CD4-positive, alpha-beta memory T cell (primary cell): ENCODE measurements around the gene LGALS9. TPM values are rescaled to one million over a fixed set of nuclear protein-coding genes. Genes with fewer than 3 reads are reported as not detected.
A peak's percentile ranks its signal among the peaks of the same experiment; 100 is the strongest.

Experiments
- CTCF ChIA-PET: fragments of 350-600 bp; sonication (Branson Sonifier 250); formaldehyde crosslinking; loops from one replicate; lab custom pipeline; 2021; ENCODE audit warnings: inconsistent platforms; ENCODE audit not compliant: partially characterized antibody; lab: Charles Lee
- POLR2A ChIA-PET: fragments of 350-600 bp; sonication (Branson Sonifier 250); formaldehyde crosslinking; loops from one replicate; lab custom pipeline; 2021; ENCODE audit not compliant: partially characterized antibody; lab: Charles Lee
- DNase-seq, 5 donors: peaks; one replicate each; pipeline versions ENCODE4 v3.0.0 to v3.0.0-alpha.2; 2020 to 2022; ENCODE audit warnings: mixed read lengths in 1 of 5
- H3K27ac ChIP-seq: one replicate; pipeline ENCODE4 v1.7.0; 2013; ENCODE audit warnings: low read depth, low read length
- H3K27me3 ChIP-seq: 2 replicates; pipeline ENCODE4 v1.7.0; 2013; ENCODE audit warnings: mild to moderate bottlenecking, low read length, moderate library complexity; ENCODE audit not compliant: insufficient read depth
- H3K36me3 ChIP-seq: 2 replicates; pipeline ENCODE4 v1.7.0; 2013; ENCODE audit warnings: mild to moderate bottlenecking, low read length, moderate library complexity; ENCODE audit not compliant: insufficient read depth
- H3K4me1 ChIP-seq: 2 replicates; pipeline ENCODE4 v1.7.0; 2013; ENCODE audit warnings: mild to moderate bottlenecking, low read length, moderate library complexity; ENCODE audit not compliant: insufficient read depth
- H3K4me3 ChIP-seq, 2 donors: one replicate each; pipeline ENCODE4 v1.7.0; 2013; ENCODE audit warnings: low read length in 2 of 2, mild to moderate bottlenecking in 1 of 2
- H3K9me3 ChIP-seq, 2 donors: one replicate each; pipeline ENCODE4 v1.7.0; 2013; ENCODE audit warnings: low read length in 2 of 2, control low read depth in 1 of 2; ENCODE audit not compliant: control insufficient read depth in 1 of 2
- H3K27ac Mint-ChIP-seq, 7 donors: one replicate each; pipeline ENCODE4 v1.8.0; 2020 to 2021; ENCODE audit warnings: mixed read lengths in 7 of 7, mild to moderate bottlenecking in 6 of 7, inconsistent platforms in 3 of 7, moderate library complexity in 3 of 7
- H3K27me3 Mint-ChIP-seq, 2 donors: one replicate each; pipeline ENCODE4 v1.8.0; 2020 to 2021; ENCODE audit warnings: mixed read lengths in 2 of 2
- H3K36me3 Mint-ChIP-seq, 2 donors: one replicate each; pipeline ENCODE4 v1.8.0; 2020 to 2021; ENCODE audit warnings: mixed read lengths in 2 of 2, inconsistent platforms in 1 of 2, mild to moderate bottlenecking in 1 of 2
- H3K4me1 Mint-ChIP-seq, 4 donors: one replicate each; pipeline ENCODE4 v1.8.0; 2020 to 2021; ENCODE audit warnings: mixed read lengths in 4 of 4, mild to moderate bottlenecking in 1 of 4
- H3K4me3 Mint-ChIP-seq, 8 donors: one replicate each; pipeline ENCODE4 v1.8.0; 2020 to 2021; ENCODE audit warnings: mixed read lengths in 8 of 8, mild to moderate bottlenecking in 7 of 8, moderate library complexity in 6 of 8, inconsistent platforms in 3 of 8
- H3K9me3 Mint-ChIP-seq, 8 donors: one replicate each; pipeline ENCODE4 v1.8.0; 2020 to 2021; ENCODE audit warnings: mixed read lengths in 8 of 8, mild to moderate bottlenecking in 5 of 8, inconsistent platforms in 3 of 8, moderate library complexity in 1 of 8
- intact Hi-C: fragments of 100-400 bp; cut with micrococcal nuclease; formaldehyde crosslinking; loops from one replicate; pipeline ENCODE4 v1.15.1; 2023
- polyA plus RNA-seq, 2 donors: library from polyadenylated mRNA; unstranded; fragments of 300-500 nt; fragmentation: Illumina TruSeq; gene quantifications; one replicate each; pipeline ENCODE4 v1.2.3, GENCODE V29; 2021
- total RNA-seq, 2 experiments: library from RNA; stranded (reverse); gene quantifications; one replicate each; pipeline ENCODE4 v1.2.3, GENCODE V29; 2021

Gene LGALS9
- total and polyA plus RNA-seq, 4 experiments from 2014 or later, result 19.9 to 33.2 (median 24.4) TPM

DNA sequence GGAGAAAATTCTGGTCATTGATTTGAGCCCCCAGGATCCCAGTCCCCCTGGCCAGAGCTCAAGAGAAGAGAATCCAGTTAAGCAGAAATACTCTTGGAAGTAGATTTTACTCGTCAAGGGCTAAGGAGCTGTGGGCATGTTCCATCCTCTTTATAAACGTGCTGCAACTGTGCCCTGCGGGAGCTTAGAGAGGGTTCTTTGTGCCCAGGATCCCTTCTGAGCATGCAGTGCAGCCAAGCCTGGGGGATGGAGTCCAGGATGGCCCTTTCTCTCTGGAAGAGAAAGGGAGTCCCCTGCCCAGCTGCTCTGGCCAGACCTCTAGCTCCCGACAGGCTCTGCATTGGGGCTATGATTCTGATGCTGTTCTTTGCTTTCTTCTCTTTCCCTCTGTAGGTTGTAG is 9.5 kb upstream of the LGALS9 start:
- Mint-ChIP-seq H3K4me3 (no peak overlapping the region), H3K36me3 (peaks cover 27 to 44% of the 10 kb centered on the region in 2 donors), H3K27me3 (no peaks in the 10 kb centered on the region), H3K27ac (peak overlapping the region in 1 of 7 donors; percentile 72), H3K4me1 (peaks cover 3 to 18% (median 7%) of the 10 kb centered on the region in 4 donors), H3K9me3 (no peaks in the 10 kb centered on the region)
- Histone ChIP-seq H3K27me3 (no peaks in the 10 kb centered on the region), H3K36me3 (peaks cover 21% of the 10 kb centered on the region), H3K4me1 (peaks cover 12% of the 10 kb centered on the region), H3K4me3 (no peak overlapping the region), H3K27ac (no peak overlapping the region), H3K9me3 (no peaks in the 10 kb centered on the region)
- intact Hi-C loops, result no loop called here
- ChIA-PET POLR2A (interaction anchor here (0.8 kb wide), 1 partner anchor 9 kb away, joined by 3 read pairs; the partner anchor contains the start of gene LGALS9), CTCF (interaction anchor here (0.6 to 2.2 kb wide), 7 partner anchors 9 to 265 kb away, joined by 3 to 5 read pairs (median 4); partner anchors contain the start of gene LGALS9)
- DNase-seq, result no peak

- Histone ChIP-seq H3K27me3 (no peaks in the 10 kb centered on the region), H3K27ac (no peak overlapping the region), H3K36me3 (peaks cover 21% of the 10 kb centered on the region), H3K9me3 (no peaks in the 10 kb centered on the region), H3K4me1 (peaks cover 7% of the 10 kb centered on the region), H3K4me3 (no peak overlapping the region)
- CTCF ChIA-PET, result interaction anchor here (0.6 to 2.2 kb wide), 6 partner anchors 11 to 265 kb away, joined by 3 to 5 read pairs (median 4); no protein-coding TSS in a partner anchor
- Mint-ChIP-seq H3K4me1 (peaks cover 0 to 12% (median 3%) of the 10 kb centered on the region in 4 donors), H3K9me3 (no peaks in the 10 kb centered on the region), H3K27ac (peak overlapping the region in 2 of 7 donors; percentile 59 to 72), H3K36me3 (peaks cover 27 to 41% of the 10 kb centered on the region in 2 donors), H3K27me3 (no peaks in the 10 kb centered on the region), H3K4me3 (no peak overlapping the region)
- intact Hi-C loops, result no loop called here
- no peak for DNase-seq
- POLR2A ChIA-PET, result no interaction called here
These were observed 8.9 kb upstream of the LGALS9 start for GRCh38 chr17:27621942-27622559.

DNA sequence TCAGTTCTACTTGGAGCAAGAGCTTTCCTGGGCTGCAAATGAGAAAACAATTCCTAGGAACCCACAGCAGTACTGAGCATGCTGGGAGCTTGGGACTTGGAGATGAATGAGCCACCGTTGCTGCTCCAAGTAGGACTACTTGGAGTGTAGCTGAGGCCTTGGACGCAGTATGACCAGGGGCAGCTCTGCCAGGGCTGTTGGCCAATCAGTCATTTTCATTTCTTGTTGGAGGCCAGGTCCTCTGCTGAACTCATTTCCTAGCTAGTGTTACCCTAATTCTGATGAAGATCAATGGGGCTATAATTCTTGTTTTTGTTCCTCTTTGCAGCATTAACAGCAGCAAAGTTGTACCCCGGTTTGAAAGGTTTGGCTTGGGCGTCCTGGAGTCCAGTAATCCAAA is 8.0 kb upstream of the LGALS9 start:
- Histone ChIP-seq H3K36me3 (peaks cover 17% of the 10 kb centered on the region), H3K9me3 (no peaks in the 10 kb centered on the region), H3K27ac (no peak overlapping the region), H3K4me3 (no peak overlapping the region), H3K27me3 (no peaks in the 10 kb centered on the region), H3K4me1 (peaks cover 6% of the 10 kb centered on the region)
- CTCF ChIA-PET, result interaction anchor here (1.1 to 1.4 kb wide), 3 partner anchors 28 to 32 kb away, joined by 3 to 6 read pairs (median 5); no protein-coding TSS in a partner anchor
- peak overlapping the region in 1 of 7 donors; percentile 13 for H3K27ac Mint-ChIP-seq
- H3K4me1 Mint-ChIP-seq, result peaks cover 0 to 6% (median 3%) of the 10 kb centered on the region in 4 donors
- no peaks in the 10 kb centered on the region for H3K27me3 Mint-ChIP-seq
- no peak for DNase-seq
- intact Hi-C loops, result no loop called here
- H3K4me3 Mint-ChIP-seq, result no peak overlapping the region
- POLR2A ChIA-PET, result no interaction called here
- peaks cover 25 to 32% of the 10 kb centered on the region in 2 donors for H3K36me3 Mint-ChIP-seq
- H3K9me3 Mint-ChIP-seq, result no peaks in the 10 kb centered on the region

DNA sequence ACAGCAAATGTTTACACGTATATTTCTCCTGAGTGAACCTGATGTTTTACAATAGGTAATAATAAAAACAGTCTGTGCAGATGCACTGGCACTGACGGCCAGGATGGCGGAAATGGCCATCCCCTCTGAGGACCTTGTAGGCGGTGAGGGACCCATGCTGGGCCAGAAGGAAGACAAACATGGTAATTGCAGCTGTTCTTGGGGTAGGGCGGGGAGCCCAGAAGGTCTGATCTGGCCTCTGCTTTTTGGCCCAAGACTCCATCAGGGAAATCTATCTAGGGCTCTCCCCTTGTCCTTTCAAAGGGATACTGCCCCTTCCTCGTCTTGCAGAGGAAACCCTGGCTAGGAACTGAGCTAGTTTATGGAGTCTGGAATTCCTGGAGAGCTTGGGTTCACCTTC is 7.4 kb upstream of the LGALS9 start:
- no peaks in the 10 kb centered on the region for H3K27me3 ChIP-seq
- peaks cover 6% of the 10 kb centered on the region for H3K4me1 ChIP-seq
- DNase-seq, result no peak
- H3K9me3 ChIP-seq, result no peaks in the 10 kb centered on the region
- Mint-ChIP-seq H3K36me3 (peaks cover 19 to 28% of the 10 kb centered on the region in 2 donors), H3K4me1 (peaks cover 0 to 6% (median 3%) of the 10 kb centered on the region in 4 donors), H3K4me3 (no peak overlapping the region), H3K27ac (peak overlapping the region in 2 of 7 donors; percentile 9 to 36), H3K27me3 (no peaks in the 10 kb centered on the region), H3K9me3 (no peaks in the 10 kb centered on the region)
- ChIA-PET CTCF (interaction anchor here (1.1 to 1.4 kb wide), 3 partner anchors 27 to 31 kb away, joined by 3 to 6 read pairs (median 5); no protein-coding TSS in a partner anchor), POLR2A (no interaction called here)
- intact Hi-C loops, result no loop called here
- H3K27ac ChIP-seq, result no peak overlapping the region
- H3K36me3 ChIP-seq, result peaks cover 12% of the 10 kb centered on the region
- no peak overlapping the region for H3K4me3 ChIP-seq

- CTCF ChIA-PET, result no interaction called here
- no peak overlapping the region for H3K27ac Mint-ChIP-seq
- peaks cover 12% of the 10 kb centered on the region for H3K36me3 ChIP-seq
These were observed 6.4 kb upstream of the LGALS9 start for GRCh38 chr17:27624539-27624938.

DNA sequence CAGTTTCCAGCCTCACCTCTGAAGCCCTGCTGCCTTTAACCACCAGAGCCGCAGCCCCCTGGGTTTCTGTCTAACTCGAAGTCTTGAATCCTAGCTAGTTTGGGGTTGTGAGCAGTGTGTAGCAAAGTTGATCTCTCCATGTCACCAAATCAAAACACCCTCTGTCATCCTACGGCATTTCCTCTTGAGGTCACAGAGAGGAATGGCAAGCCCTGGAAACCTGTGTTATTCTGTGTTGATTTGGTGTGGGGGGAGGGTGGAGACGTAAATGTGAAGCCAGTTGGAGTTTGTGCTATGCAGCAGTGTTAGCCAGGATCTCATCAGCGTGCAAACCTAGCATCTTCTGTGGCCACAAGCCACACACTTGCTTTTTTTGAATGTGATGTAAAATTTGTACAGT is 5.1 kb upstream of the LGALS9 start:
- Histone ChIP-seq H3K4me3 (no peak overlapping the region), H3K27ac (no peak overlapping the region), H3K27me3 (no peaks in the 10 kb centered on the region), H3K36me3 (peaks cover 12% of the 10 kb centered on the region), H3K4me1 (peaks cover 11% of the 10 kb centered on the region), H3K9me3 (no peaks in the 10 kb centered on the region)
- intact Hi-C loops, result no loop called here
- Mint-ChIP-seq H3K9me3 (no peaks in the 10 kb centered on the region), H3K4me1 (peaks cover 12 to 16% (median 14%) of the 10 kb centered on the region in 4 donors), H3K27me3 (no peaks in the 10 kb centered on the region), H3K4me3 (no peak overlapping the region), H3K27ac (peak overlapping the region in 3 of 7 donors; percentile 29 to 52 (median 35)), H3K36me3 (peaks cover 11 to 17% of the 10 kb centered on the region in 2 donors)
- CTCF ChIA-PET, result no interaction called here
- POLR2A ChIA-PET, result no interaction called here
- DNase-seq, result no peak

More at GRCh38 chr17:27624539-27624938, 6.4 kb upstream of the LGALS9 start:
- Mint-ChIP-seq H3K4me1 (peaks cover 0 to 8% (median 6%) of the 10 kb centered on the region in 4 donors), H3K4me3 (no peak overlapping the region), H3K36me3 (peaks cover 16 to 24% of the 10 kb centered on the region in 2 donors), H3K9me3 (no peaks in the 10 kb centered on the region), H3K27me3 (no peaks in the 10 kb centered on the region)
- Histone ChIP-seq H3K27me3 (no peaks in the 10 kb centered on the region), H3K27ac (no peak overlapping the region), H3K4me3 (no peak overlapping the region), H3K4me1 (peaks cover 6% of the 10 kb centered on the region), H3K9me3 (no peaks in the 10 kb centered on the region)
- intact Hi-C loops, result no loop called here
- no peak for DNase-seq
- POLR2A ChIA-PET, result no interaction called here

DNA sequence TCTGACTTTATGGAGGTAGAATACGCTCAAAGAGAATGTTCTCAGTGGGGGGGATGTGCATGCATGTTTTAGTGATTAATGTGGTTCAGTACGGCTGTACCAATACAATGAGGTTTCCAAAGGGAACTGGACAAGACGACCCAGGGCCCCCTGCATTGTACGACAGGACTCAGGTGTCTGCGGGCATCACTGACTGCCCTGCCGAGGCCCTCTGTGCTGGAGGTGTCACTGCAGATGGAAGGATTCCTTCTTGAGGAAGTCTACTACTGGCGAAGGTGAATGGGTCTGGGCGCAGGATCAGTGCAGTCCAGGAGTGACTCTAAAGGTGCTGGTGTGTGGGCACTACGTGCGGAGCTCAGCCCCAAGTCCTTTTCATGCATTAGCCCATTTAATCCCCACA is 3.5 kb upstream of the LGALS9 start:
- ChIA-PET CTCF (no interaction called here), POLR2A (no interaction called here)
- H3K4me1 ChIP-seq, result peaks cover 23% of the 10 kb centered on the region
- H3K9me3 ChIP-seq, result no peaks in the 10 kb centered on the region
- H3K9me3 Mint-ChIP-seq, result no peaks in the 10 kb centered on the region
- H3K27ac ChIP-seq, result no peak overlapping the region
- DNase-seq, result no peak
- H3K27me3 Mint-ChIP-seq, result no peaks in the 10 kb centered on the region
- H3K4me3 Mint-ChIP-seq, result no peak overlapping the region
- peaks cover 8% of the 10 kb centered on the region for H3K36me3 ChIP-seq
- H3K27ac Mint-ChIP-seq, result peak overlapping the region in 2 of 7 donors; percentile 31 to 86
- peaks cover 5 to 12% of the 10 kb centered on the region in 2 donors for H3K36me3 Mint-ChIP-seq
- intact Hi-C loops, result no loop called here
- peaks cover 20 to 27% (median 22%) of the 10 kb centered on the region in 4 donors for H3K4me1 Mint-ChIP-seq
- no peak overlapping the region for H3K4me3 ChIP-seq
- no peaks in the 10 kb centered on the region for H3K27me3 ChIP-seq
